GM19468 (cell line): ENCODE measurements around the gene DCX.
"Not testable (repeated sequence)": the region's sequence is repeated elsewhere in the genome, so short reads cannot be mapped to it uniquely, and the experiment has no call there.

Experiments
- ATAC-seq: cut with Tn5 transposase; IDR thresholded peaks from one replicate; pipeline ENCODE4 v1.9.1; 2021; ENCODE audit warnings: mild to moderate bottlenecking, moderate library complexity, moderate number of reproducible peaks; ENCODE audit not compliant: unreplicated experiment; ENCODE audit errors: extremely low read depth

Gene DCX

GRCh38 chrX:111376486-111376885, 35.5 kb downstream of the DCX start:
- no peak for ATAC-seq

DNA sequence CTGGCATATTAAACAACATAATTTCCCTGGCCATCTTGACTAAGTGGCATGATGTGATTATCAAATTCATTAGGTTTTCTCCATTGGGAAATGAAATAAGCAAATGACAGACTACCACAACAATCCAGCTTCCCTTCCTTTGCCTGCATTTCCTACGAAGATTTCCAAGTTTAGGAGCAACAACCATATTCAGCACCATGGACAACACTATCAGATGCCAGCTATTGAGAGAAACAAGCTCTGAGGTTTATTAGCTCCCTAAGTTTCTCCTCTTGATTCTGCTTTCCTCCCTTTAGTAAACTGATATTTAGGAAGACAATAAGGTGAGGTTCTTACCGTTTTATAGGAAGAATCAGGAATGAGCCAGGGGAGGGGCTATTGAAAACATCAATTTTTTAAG, 36.2 kb downstream of the DCX start:
- ATAC-seq = no peak

DNA sequence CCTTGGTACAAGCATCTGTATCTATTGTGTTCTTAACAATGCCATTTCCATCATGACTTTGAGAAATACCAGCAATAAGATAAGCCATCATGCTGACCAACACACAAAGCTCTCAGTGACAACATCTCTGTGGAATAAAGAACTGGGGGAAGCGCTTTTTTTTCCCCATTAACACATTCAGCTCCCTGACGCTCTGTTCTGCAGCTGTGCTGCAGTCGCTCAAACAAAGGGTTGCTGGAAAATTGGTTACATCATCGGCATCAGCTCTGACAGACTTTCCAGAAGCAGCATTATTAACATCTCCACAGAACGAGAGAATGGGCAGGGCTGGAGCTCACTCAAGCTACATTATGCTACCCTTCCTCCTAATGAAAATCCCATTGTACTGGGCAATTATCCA, 39.9 kb downstream of the DCX start:
- ATAC-seq = no peak

- no peak for ATAC-seq
Observed at GRCh38 chrX:111365770-111366325, 46.1 kb downstream of the DCX start.

DNA sequence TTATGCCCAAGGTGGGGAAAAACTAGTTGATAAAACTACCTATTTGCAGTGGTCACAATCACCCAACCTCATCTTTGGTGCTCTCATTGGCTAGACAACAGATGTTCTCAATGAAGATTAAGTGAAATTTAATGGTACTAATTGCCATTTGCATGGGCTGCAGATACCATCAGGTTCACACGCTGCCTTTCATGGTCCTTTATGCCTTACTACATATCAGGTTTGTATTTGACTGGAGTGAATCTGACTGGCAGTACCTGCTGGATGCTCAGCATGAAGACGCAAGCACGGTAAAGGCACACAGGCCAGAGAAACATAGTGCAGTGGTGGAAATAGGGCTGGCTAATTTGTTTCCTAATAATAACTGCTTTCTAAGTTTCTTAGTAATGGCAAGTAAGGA, 48.3 kb downstream of the DCX start:
- no peak for ATAC-seq

GRCh38 chrX:111361751-111362150, 50.2 kb downstream of the DCX start:
- no peak for ATAC-seq

DNA sequence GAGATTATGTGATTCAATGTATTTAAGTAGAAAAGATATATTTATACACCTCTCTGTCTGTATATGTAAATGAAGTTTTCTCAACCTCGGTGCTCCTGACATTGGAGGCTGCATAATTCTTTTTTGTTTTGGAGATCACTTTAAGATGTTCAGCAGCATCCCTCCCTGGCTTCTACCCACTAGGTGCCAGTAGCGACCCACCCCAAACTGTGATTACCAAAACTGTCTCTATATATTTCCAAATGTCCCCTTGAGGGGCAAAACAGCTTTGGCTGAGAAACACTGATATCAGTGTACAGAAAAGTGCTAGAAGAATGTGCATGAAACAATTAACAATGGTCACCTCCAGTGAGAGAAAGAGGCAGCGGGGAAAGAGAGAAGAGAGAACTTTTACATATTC, 51.2 kb downstream of the DCX start:
- ATAC-seq = no peak

DNA sequence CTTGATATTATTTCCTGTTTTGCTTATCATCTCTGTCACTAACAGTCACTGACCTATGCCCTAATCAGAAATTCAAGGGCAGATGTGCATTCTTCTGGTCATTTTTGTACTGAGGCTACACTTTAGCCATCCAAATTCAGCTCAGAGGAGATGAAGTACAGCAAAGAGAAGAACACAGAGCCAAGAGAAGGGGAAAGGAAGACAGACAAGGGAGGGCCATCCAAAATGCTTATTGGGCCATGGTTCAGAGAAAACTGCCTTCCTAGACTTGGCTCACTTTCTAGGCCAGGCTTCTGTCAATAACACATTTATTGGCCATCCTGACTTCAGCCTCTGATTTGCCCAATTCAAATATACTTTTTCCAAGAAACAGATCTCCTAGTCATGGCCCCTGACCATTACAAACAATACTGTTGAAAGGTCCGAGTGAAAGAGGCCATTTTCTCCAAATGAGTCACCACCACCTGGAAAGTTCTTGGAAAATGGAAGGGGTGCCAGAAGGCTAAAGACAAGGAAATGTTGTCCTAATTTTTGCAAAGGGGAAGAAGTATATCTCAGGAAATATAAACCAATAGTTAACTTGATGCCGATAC, 56.4 kb downstream of the DCX start:
- ATAC-seq = no peak

- ATAC-seq = no peak
Observed at GRCh38 chrX:111354496-111354895, 57.5 kb downstream of the DCX start.

- ATAC-seq = no peak
Observed at GRCh38 chrX:111353793-111354192, 58.2 kb downstream of the DCX start.

DNA sequence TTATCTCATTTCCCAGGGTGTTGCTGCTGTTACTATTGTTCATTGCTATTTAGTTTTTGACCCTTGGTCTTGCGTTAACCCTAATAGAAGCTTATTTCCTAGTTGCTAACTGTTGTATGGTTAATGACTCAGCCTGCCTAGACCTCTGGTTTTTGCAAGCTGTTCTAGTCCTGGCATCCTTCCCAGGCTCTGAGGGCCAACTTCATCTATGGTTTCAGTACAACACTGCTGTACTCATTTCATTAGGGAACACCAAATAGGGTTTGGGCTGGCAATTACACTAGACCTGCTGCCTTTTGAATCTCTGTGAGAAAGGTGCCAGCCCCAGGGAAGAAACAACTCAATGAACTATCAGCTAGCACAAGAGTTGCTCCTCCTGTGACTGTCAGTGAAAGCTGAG, 59.6 kb downstream of the DCX start:
- no peak for ATAC-seq

GRCh38 chrX:111349934-111350333, 62.1 kb downstream of the DCX start:
- no peak for ATAC-seq

DNA sequence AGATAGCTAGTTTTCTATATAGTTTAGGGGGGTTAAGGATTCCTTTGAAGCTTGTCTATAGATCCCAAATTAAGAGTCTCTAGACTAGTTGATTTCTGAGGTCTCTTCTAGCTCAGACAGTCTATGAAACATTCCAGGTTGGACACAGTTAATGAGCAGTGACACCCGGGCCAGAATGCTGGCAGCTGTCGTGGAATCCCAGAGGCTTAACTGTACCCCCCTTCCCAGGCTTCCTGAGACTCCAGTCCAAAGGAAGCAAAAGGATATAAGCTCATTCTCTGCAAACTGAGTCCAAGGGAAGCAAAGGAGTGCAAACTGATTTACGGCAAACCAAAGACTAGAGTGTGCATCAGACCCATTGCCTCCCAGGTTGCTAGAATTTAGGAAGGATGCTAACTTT, 62.9 kb downstream of the DCX start:
- no peak for ATAC-seq

- ATAC-seq = no peak
Observed at GRCh38 chrX:111348429-111348828, 63.6 kb downstream of the DCX start.

GRCh38 chrX:111346150-111346549, 65.8 kb downstream of the DCX start:
- ATAC-seq = not testable (repeated sequence)

DNA sequence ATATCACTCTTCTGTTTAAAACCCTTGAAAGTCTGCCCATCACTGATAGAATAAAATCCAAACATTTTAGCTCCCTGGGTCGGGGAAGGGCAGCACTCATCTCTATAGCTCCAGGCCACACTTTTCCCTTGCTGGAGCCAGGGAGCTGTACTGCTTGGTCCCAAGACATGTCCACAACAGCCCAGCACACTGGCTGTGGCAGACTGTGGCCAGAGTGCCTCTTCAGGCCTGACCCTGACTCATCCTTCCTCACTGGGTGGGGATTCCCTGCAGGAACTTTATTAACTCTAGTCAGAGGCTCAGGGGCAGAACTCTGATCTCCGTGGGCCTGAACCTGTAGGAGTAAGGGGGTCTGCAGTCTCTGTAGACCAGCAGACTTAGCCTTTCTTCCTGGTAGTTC, 71.9 kb downstream of the DCX start:
- ATAC-seq = no peak

- ATAC-seq = no peak
Observed at GRCh38 chrX:111339212-111339611, 72.8 kb downstream of the DCX start.

DNA sequence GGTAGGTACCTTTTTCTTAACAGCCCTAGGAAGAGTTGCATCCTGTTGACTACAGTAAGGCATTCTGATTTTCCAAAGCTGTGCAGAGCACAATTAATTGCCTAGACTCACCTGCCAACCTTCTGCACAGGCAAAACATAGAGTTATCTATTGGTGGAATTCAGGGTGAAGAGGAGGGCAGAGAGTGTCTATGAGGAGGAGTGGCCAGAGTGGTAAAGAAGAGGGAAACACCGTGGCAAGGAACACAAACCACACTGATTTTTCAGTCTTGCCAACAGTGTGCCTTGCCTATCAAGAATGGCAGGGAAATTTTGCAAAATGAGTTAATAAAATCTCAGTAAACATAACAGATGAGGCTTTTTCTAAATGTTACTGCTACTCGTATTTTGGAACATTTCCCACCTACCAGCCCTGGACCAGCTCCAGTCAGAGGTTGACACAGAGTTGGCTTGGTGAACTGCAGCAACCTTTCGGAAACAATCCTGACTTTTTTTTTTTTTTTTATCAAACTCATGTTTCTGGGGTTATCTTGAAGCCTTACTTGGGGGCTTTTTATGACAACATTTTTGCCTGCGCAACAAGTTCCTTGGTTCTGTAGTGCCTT, 73.8 kb downstream of the DCX start:
- no peak for ATAC-seq

DNA sequence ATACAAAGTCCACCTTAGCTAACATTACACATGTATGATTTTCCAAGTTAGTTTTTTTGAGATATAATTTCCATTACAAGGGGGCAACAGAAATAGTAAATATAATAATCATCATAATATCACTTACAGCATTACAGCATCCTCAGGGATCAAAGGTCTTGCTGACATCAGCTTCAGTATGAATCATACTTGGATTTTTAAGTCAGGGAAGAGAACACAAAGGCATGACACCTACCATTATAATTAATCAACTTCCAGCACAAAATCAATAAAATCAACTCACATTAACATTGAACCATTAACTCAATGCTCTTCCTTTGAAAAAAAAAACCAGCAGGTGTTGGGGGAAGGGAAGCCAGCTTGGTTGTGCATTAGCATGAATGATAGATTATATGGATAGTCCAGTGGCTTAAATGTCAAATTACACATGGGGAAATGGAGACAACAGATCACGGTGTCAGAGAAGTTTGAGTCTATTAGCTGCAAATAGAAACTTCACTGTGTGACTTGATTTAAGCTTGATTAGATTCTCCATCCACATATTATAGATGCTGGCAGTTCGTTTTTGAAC, 74.8 kb downstream of the DCX start:
- no peak for ATAC-seq

GRCh38 chrX:111336141-111336540, 75.9 kb downstream of the DCX start:
- no peak for ATAC-seq

GRCh38 chrX:111329370-111329769, 82.6 kb downstream of the DCX start:
- no peak for ATAC-seq

DNA sequence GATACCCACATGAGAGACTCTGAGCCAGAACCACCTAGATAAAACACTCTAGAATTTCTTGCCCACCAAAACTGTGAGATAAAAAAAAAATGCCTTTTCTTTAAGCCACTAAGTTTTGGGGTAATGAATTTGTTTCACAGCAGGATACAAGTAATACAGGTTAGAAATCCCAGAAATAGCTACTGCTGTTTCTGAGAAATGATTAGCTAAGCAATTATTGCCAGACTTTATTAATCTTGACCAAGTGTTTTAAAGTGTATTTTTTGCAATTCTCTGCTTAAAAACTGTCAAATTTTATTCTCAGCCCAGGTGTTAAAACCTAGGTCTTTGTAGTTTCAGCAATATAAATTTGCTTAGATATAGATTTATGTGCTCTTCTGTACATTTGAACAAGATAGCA, 83.1 kb downstream of the DCX start:
- ATAC-seq = no peak
